Neural crest cell (in vitro differentiated cells): Measurements from ENCODE around the gene CNKSR1. TPM values are rescaled to one million over a fixed set of nuclear protein-coding genes. Genes with fewer than 3 reads are reported as not detected.

Source experiments
- DNase-seq: peaks from one replicate; pipeline ENCODE4 v3.0.0; 2021; ENCODE audit warnings: low read depth, mixed read lengths, low spot score
- H3K27ac Mint-ChIP-seq: one replicate; pipeline ENCODE4 v1.8.0; 2021; ENCODE audit warnings: mild to moderate bottlenecking, mixed read lengths; ENCODE audit not compliant: unreplicated experiment
- H3K27me3 Mint-ChIP-seq: 2 replicates; pipeline ENCODE4 v1.8.0; 2021; ENCODE audit warnings: low read depth, mild to moderate bottlenecking, mixed read lengths
- H3K36me3 Mint-ChIP-seq: 2 replicates; pipeline ENCODE4 v1.8.0; 2021; ENCODE audit warnings: low read depth, mild to moderate bottlenecking, mixed read lengths
- H3K4me1 Mint-ChIP-seq: 2 replicates; pipeline ENCODE4 v1.8.0; 2021; ENCODE audit warnings: mixed read lengths
- H3K4me3 Mint-ChIP-seq: one replicate; pipeline ENCODE4 v1.8.0; 2021; ENCODE audit warnings: mild to moderate bottlenecking, mixed read lengths
- H3K9me3 Mint-ChIP-seq: 2 replicates; pipeline ENCODE4 v1.8.0; 2021; ENCODE audit warnings: mixed read lengths
- total RNA-seq: library from RNA; stranded (reverse); gene quantifications from 2 replicates; pipeline ENCODE4 v1.2.1, GENCODE V29; 2021
- TF ChIP-seq, protein P1 (sequence below): fragments of 200-600 bp; sonication (generic); conservative IDR thresholded peaks from 2 replicates; pipeline ENCODE4 v1.5.0; 2021; ENCODE audit warnings: antibody characterized with exemption, mild to moderate bottlenecking

CNKSR1 gene
- total RNA-seq, 1 donor from 2014 or later, result 3.6 TPM

GRCh38 chr1:26184086-26184485, 6.8 kb downstream of the CNKSR1 start:
- H3K4me3 Mint-ChIP-seq, result no peak overlapping the region

DNA sequence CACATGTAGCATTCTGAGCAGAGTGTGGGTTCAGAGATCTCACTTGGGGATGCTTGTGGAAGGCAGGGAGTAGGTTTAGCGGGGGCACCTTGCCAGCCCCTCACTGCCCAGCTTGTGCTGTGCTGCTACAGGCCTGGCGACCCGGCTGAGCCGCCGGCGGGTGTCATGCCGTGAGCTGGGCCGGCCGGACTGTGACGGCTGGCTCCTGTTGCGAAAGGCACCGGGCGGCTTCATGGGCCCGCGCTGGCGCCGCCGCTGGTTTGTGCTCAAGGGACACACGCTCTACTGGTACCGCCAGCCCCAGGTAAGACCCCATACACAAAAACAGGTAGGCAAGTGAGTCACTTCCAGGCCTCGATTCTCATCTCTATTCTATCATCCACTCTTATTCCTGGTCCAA, 7.6 kb downstream of the CNKSR1 start:
- Mint-ChIP-seq H3K9me3 (no peaks in the 10 kb centered on the region), H3K4me3 (no peak overlapping the region), H3K27me3 (no peaks in the 10 kb centered on the region), H3K4me1 (peaks cover 4% of the 10 kb centered on the region), H3K27ac (no peak overlapping the region), H3K36me3 (no peaks in the 10 kb centered on the region)
- no peak for DNase-seq
- TF ChIP-seq, protein P1, sequence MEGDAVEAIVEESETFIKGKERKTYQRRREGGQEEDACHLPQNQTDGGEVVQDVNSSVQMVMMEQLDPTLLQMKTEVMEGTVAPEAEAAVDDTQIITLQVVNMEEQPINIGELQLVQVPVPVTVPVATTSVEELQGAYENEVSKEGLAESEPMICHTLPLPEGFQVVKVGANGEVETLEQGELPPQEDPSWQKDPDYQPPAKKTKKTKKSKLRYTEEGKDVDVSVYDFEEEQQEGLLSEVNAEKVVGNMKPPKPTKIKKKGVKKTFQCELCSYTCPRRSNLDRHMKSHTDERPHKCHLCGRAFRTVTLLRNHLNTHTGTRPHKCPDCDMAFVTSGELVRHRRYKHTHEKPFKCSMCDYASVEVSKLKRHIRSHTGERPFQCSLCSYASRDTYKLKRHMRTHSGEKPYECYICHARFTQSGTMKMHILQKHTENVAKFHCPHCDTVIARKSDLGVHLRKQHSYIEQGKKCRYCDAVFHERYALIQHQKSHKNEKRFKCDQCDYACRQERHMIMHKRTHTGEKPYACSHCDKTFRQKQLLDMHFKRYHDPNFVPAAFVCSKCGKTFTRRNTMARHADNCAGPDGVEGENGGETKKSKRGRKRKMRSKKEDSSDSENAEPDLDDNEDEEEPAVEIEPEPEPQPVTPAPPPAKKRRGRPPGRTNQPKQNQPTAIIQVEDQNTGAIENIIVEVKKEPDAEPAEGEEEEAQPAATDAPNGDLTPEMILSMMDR, result no peak

More at GRCh38 chr1:26184086-26184485, 6.8 kb downstream of the CNKSR1 start:
- no peak overlapping the region for H3K27ac Mint-ChIP-seq
- H3K9me3 Mint-ChIP-seq, result no peaks in the 10 kb centered on the region
- no peaks in the 10 kb centered on the region for H3K4me1 Mint-ChIP-seq
- H3K36me3 Mint-ChIP-seq, result no peaks in the 10 kb centered on the region
- TF ChIP-seq, protein P1, result no peak
- DNase-seq, result no peak
- no peaks in the 10 kb centered on the region for H3K27me3 Mint-ChIP-seq

GRCh38 chr1:26187882-26188281, 10.6 kb downstream of the CNKSR1 start:
- TF ChIP-seq, protein P1, result no peak
- H3K27ac Mint-ChIP-seq, result no peak overlapping the region
- H3K9me3 Mint-ChIP-seq, result no peaks in the 10 kb centered on the region
- DNase-seq, result no peak
- no peaks in the 10 kb centered on the region for H3K36me3 Mint-ChIP-seq
- peaks cover 14% of the 10 kb centered on the region for H3K4me1 Mint-ChIP-seq
- H3K27me3 Mint-ChIP-seq, result no peaks in the 10 kb centered on the region
- no peak overlapping the region for H3K4me3 Mint-ChIP-seq

DNA sequence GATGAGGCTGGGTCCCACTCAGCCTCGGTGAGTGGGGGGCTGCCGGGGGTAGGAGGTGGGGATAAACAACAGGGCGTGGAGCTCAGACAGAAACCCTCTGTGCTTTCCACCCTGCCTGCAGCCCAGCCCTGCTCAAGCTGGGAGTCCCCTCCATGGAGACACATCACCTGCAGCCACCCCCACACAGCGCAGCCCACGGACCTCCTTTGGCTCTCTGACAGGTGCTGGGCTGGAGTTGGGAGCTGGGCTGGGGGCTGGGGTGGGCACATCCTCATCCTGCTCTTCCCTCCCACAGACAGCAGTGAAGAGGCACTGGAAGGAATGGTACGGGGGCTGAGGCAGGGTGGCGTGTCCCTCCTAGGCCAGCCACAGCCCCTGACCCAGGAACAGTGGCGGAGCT, 11.2 kb downstream of the CNKSR1 start:
- no peak for DNase-seq
- Mint-ChIP-seq H3K9me3 (no peaks in the 10 kb centered on the region), H3K27me3 (no peaks in the 10 kb centered on the region), H3K27ac (no peak overlapping the region), H3K36me3 (no peaks in the 10 kb centered on the region), H3K4me3 (no peak overlapping the region), H3K4me1 (peaks cover 14% of the 10 kb centered on the region)
- TF ChIP-seq, protein P1, result no peak

DNA sequence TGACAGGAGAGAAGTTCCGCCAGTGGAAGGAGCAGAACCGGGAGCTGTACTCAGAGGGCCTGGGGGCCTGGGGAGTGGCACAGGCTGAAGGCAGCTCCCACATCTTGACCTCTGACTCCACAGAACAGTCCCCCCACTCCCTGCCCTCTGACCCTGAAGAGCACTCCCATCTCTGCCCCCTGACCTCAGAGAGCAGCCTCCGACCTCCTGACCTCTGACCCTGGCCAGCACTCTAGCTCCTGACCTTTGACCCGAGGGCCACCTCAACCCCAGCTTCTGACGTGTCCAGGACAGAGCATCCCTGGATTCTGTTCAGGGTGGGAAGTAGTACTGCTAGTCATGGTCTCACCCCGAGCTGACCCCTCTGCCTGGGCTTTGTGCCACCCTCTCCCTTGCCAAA, 12.0 kb downstream of the CNKSR1 start:
- DNase-seq, result no peak
- Mint-ChIP-seq H3K9me3 (no peaks in the 10 kb centered on the region), H3K27ac (no peak overlapping the region), H3K27me3 (no peaks in the 10 kb centered on the region), H3K4me1 (peaks cover 14% of the 10 kb centered on the region), H3K36me3 (no peaks in the 10 kb centered on the region), H3K4me3 (no peak overlapping the region)
- TF ChIP-seq, protein P1, result no peak
